ENCODE measurements around the gene JARID2. TPM values are rescaled to one million over a fixed set of nuclear protein-coding genes. Genes with fewer than 3 reads are reported as not detected.

Gene JARID2
- total and polyA plus RNA-seq, 9 of the 15 experiments (the other 6 are each of a cell fraction or from before 2014, with no cell fraction given), result 5.0 to 29.0 (median 15.6) TPM

GRCh38 chr6:15346315-15346714 is 100.4 kb downstream of the JARID2 start (continued):
- TF ChIP-seq RB1 (IDR thresholded peaks at IDR 0.05; ENCODE audit: low read depth), result no peak
- no peak for TF ChIP-seq GABPB2 (CRISPR knock-in tag; conservative IDR thresholded peaks at IDR 0.05)
- TF ChIP-seq ZNF449 (CRISPR knock-in tag; IDR thresholded peaks at IDR 0.05), result no peak
- no peak for TF ChIP-seq ZKSCAN1 (IDR thresholded peaks at IDR 0.05; ENCODE audit: low read depth, low read length)
- TF ChIP-seq DEAF1 (CRISPR knock-in tag; IDR thresholded peaks at IDR 0.05), result no peak

- H4K20me1 ChIP-seq (replicated peaks; ENCODE audit: control insufficient read depth, insufficient read depth, low read length), result peaks cover 37% of the 10 kb centered on the region
- BruUV-seq (replicated peaks), result no TSS peak
- H3K27ac ChIP-seq (ENCODE audit: extremely low read depth, low read depth, low read length), result no peak overlapping the region
- intact Hi-C loops (cut with micrococcal nuclease) (no loop called here), in situ Hi-C loops (cut with MboI) (no loop called here)
- peaks cover 3% of the 10 kb centered on the region for H3K9me1 ChIP-seq (ENCODE audit: control insufficient read depth, insufficient read depth, low read length)
- H3K9me3 ChIP-seq (replicated peaks; ENCODE audit: control insufficient read depth, insufficient read depth, low read depth, low read length), result no peaks in the 10 kb centered on the region
- POLR2A ChIA-PET, result interaction anchor here (0.8 to 1.3 kb wide), 5 partner anchors 12 to 261 kb away, joined by 3 to 4 read pairs (median 3); no protein-coding TSS in a partner anchor
- no peak overlapping the region for H2AFZ ChIP-seq (ENCODE audit: low read depth, low read length)
- peaks cover 94% of the 10 kb centered on the region for H3K79me2 ChIP-seq (ENCODE audit: control insufficient read depth, insufficient read depth, low read length)
- peaks cover 4% of the 10 kb centered on the region; the same call in 1 of the 3 replicates for H3K36me3 ChIP-seq (ENCODE audit: control insufficient read depth, insufficient read depth, low read length)
- H3K9ac ChIP-seq (ENCODE audit: insufficient read depth in 1 of 2, low read depth in 2 of 2, low read length in 2 of 2), result no peak overlapping the region
- TF ChIP-seq TFAM (CRISPR knock-in tag; conservative IDR thresholded peaks at IDR 0.05), result no peak
- no peak for TF ChIP-seq ESRRA (IDR thresholded peaks at IDR 0.05; ENCODE audit: borderline replicate concordance, low read depth)
- TF ChIP-seq RFX5 (IDR thresholded peaks at IDR 0.05; ENCODE audit: low read depth, low read length), result no peak
- TF ChIP-seq EP400 (IDR thresholded peaks at IDR 0.05), result no peak
- TF ChIP-seq CTBP1 (IDR thresholded peaks at IDR 0.05; ENCODE audit: borderline replicate concordance), result no peak
- TF ChIP-seq ILK (tag; IDR thresholded peaks at IDR 0.05; ENCODE audit: borderline replicate concordance, low read depth), result no peak
- no peak for TF ChIP-seq E2F8 (IDR thresholded peaks at IDR 0.05; ENCODE audit: low read depth, partially characterized antibody)
- no peak for TF ChIP-seq HOXB6 (CRISPR knock-in tag; IDR thresholded peaks at IDR 0.05; ENCODE audit: borderline replicate concordance)
- TF ChIP-seq ZBTB17 (CRISPR knock-in tag; IDR thresholded peaks at IDR 0.05), result no peak
- H3K27me3 ChIP-seq (ENCODE audit: control insufficient read depth in 2 of 2, insufficient read depth in 2 of 2, low read length in 2 of 2), result no peaks in the 10 kb centered on the region
- no peak overlapping the region for H3K4me3 ChIP-seq
- DNase-seq (ENCODE audit: extremely low read depth in 1 of 4, low spot score in 3 of 4) (no peak), FAIRE-seq (no peak), ATAC-seq (no peak)
- no peak overlapping the region for H3K4me2 ChIP-seq (ENCODE audit: insufficient read depth, low read length)
- H3K4me1 ChIP-seq (replicated peaks in 1 of 2; ENCODE audit: control insufficient read depth in 2 of 2, insufficient read depth in 2 of 2, low read length in 2 of 2), result peaks cover 0 to 21% of the 10 kb centered on the region in 2 experiments; a peak in 4 of 5 replicates
- CTCF ChIA-PET (ENCODE audit: low intra/inter-chr PET ratio), result no interaction called here
- 63% methylated on average over 4 of the region's 4 CpGs for WGBS (ENCODE audit: insufficient coverage, low coverage, missing lambda C conversion rate)
Measured at GRCh38 chr6:15348528-15348927, 102.7 kb downstream of the JARID2 start.

Measured in K562 (cell line).